Iris pigment epithelial cell (primary cell): Measurements from ENCODE around the gene ELMO1.

Experiments used
- DNase-seq: peaks from one replicate; pipeline ENCODE4 v3.0.0-alpha.2; 2011; ENCODE audit warnings: low read depth

Gene ELMO1

GRCh38 chr7:37052705-37053104 is 396.0 kb downstream of the ELMO1 start:
- DNase-seq, result peak; percentile 40

GRCh38 chr7:37050801-37051200 is 397.9 kb downstream of the ELMO1 start:
- DNase-seq, result no peak

GRCh38 chr7:37048674-37049073 is 400.0 kb downstream of the ELMO1 start:
- no peak for DNase-seq

- DNase-seq, result no peak
Observed at GRCh38 chr7:37047260-37047659, 401.4 kb downstream of the ELMO1 start.

- no peak for DNase-seq
Observed at GRCh38 chr7:37046531-37047079, 402.1 kb downstream of the ELMO1 start.

- no peak for DNase-seq
Observed at GRCh38 chr7:37045681-37046179, 402.9 kb downstream of the ELMO1 start.

- no peak for DNase-seq
Observed at GRCh38 chr7:37041461-37041860, 407.2 kb downstream of the ELMO1 start.

GRCh38 chr7:37040330-37040729 is 408.3 kb downstream of the ELMO1 start:
- DNase-seq, result no peak

- DNase-seq, result no peak
Observed at GRCh38 chr7:37039131-37039749, 409.4 kb downstream of the ELMO1 start.

- no peak for DNase-seq
Observed at GRCh38 chr7:37038706-37039105, 410.0 kb downstream of the ELMO1 start.

GRCh38 chr7:37037286-37037685 is 411.4 kb downstream of the ELMO1 start:
- DNase-seq, result no peak

- DNase-seq, result no peak
Observed at GRCh38 chr7:37035631-37036030, 413.0 kb downstream of the ELMO1 start.

- no peak for DNase-seq
Observed at GRCh38 chr7:37033141-37033540, 415.5 kb downstream of the ELMO1 start.

- DNase-seq, result no peak
Observed at GRCh38 chr7:37032258-37032601, 416.4 kb downstream of the ELMO1 start.

- DNase-seq, result peak; percentile 99
Observed at GRCh38 chr7:37031571-37032257, 416.9 kb downstream of the ELMO1 start.

GRCh38 chr7:37028909-37029440 is 419.7 kb downstream of the ELMO1 start:
- no peak for DNase-seq

- no peak for DNase-seq
Observed at GRCh38 chr7:37027557-37028341, 420.9 kb downstream of the ELMO1 start.

- DNase-seq, result no peak
Observed at GRCh38 chr7:37027104-37027503, 421.6 kb downstream of the ELMO1 start.

- DNase-seq, result no peak
Observed at GRCh38 chr7:37018954-37019353, 429.7 kb downstream of the ELMO1 start.

GRCh38 chr7:37016064-37016878 is 432.4 kb downstream of the ELMO1 start:
- DNase-seq, result no peak

GRCh38 chr7:37015353-37016034 is 433.2 kb downstream of the ELMO1 start:
- DNase-seq, result no peak
